ENCODE results near the gene ELMO1.

The ELMO1 gene

GRCh38 chr7:36810489-36810888 lies 638.2 kb downstream of the ELMO1 start:
- H3K27ac ChIP-seq: no peak overlapping the region
- TF ChIP-seq CTCF (IDR thresholded peaks at IDR 0.05): no peak
- TF ChIP-seq ZFX (IDR thresholded peaks at IDR 0.05; ENCODE audit: borderline replicate concordance): no peak

GRCh38 chr7:36810032-36810431 lies 638.6 kb downstream of the ELMO1 start:
- TF ChIP-seq CTCF (IDR thresholded peaks at IDR 0.05) (no peak), ZFX (IDR thresholded peaks at IDR 0.05; ENCODE audit: borderline replicate concordance) (no peak)
- H3K27ac ChIP-seq: no peak overlapping the region

GRCh38 chr7:36809510-36809909 lies 639.2 kb downstream of the ELMO1 start:
- no peak overlapping the region for H3K27ac ChIP-seq

GRCh38 chr7:36809086-36809485 lies 639.6 kb downstream of the ELMO1 start:
- no peak overlapping the region for H3K27ac ChIP-seq

More at GRCh38 chr7:36809510-36809909, 639.2 kb downstream of the ELMO1 start:
- no peak for TF ChIP-seq ZFX (IDR thresholded peaks at IDR 0.05; ENCODE audit: borderline replicate concordance)
- no peak for TF ChIP-seq CTCF (IDR thresholded peaks at IDR 0.05)

GRCh38 chr7:36806891-36807290 lies 641.8 kb downstream of the ELMO1 start:
- no peak overlapping the region for H3K27ac ChIP-seq
- TF ChIP-seq CTCF (IDR thresholded peaks at IDR 0.05): no peak
- TF ChIP-seq ZFX (IDR thresholded peaks at IDR 0.05; ENCODE audit: borderline replicate concordance): no peak

More at GRCh38 chr7:36809086-36809485, 639.6 kb downstream of the ELMO1 start:
- TF ChIP-seq ZFX (IDR thresholded peaks at IDR 0.05; ENCODE audit: borderline replicate concordance) (no peak), CTCF (IDR thresholded peaks at IDR 0.05) (no peak)

All from 22Rv1 (cell line).